NT2/D1 (cell line): Measurements from ENCODE around the gene STXBP1.

ENCODE experiments used
- SUZ12 ChIP-seq: IDR thresholded peaks from 2 replicates; pipeline ENCODE4 v1.6.1; 2011; ENCODE audit not compliant: insufficient read length, insufficient read depth; ENCODE audit errors: extremely low read depth
- YY1 ChIP-seq: IDR thresholded peaks from 2 replicates; pipeline ENCODE4 v1.6.1; 2011; ENCODE audit not compliant: insufficient read length, insufficient read depth
- ZNF274 ChIP-seq: IDR thresholded peaks from 2 replicates; pipeline ENCODE4 v1.6.1; 2011; ENCODE audit warnings: mild to moderate bottlenecking, low read depth, low read length

DNA sequence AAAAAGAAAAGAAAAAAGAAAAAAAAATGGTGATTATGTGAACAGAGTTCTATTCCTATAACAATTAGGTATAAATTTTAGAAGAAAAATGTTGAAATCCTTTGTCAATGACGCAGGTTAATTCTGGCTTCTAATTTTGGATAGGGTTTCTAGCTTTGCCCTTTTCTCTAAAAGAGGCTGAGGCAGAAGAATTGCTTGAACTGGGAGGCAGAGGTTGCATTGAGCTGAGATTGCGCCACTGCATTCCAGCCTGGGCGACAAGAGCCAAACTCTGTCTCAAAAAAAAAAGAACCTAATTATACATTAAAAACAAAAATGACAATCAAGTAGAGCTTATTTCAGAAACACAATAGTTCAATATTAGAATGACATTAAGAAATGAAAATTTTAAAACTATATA lies 2.9 kb downstream of the STXBP1 start:
- no peak for TF ChIP-seq ZNF274
- no peak for TF ChIP-seq SUZ12
- TF ChIP-seq YY1: no peak
